SK-N-SH (cell line): ENCODE measurements around the gene ABCF1. TPM values are rescaled to one million over a fixed set of nuclear protein-coding genes. Genes with fewer than 3 reads are reported as not detected.
A peak's percentile ranks its signal among the peaks of the same experiment; 100 is the strongest.

Experiments
- CTCF ChIA-PET: fragments of 300-600, 350-600 bp; formaldehyde crosslinking; extraction: SDS; loops from one replicate; lab custom pipeline; 2021; lab: Yijun Ruan, JAX
- POLR2A ChIA-PET: fragments of 350-600 bp; sonication (Branson Sonifier 250); formaldehyde crosslinking; extraction: SDS; loops from one replicate; lab custom pipeline; 2020; ENCODE audit warnings: antibody characterized with exemption, inconsistent platforms; lab: Yijun Ruan, JAX
- DNase-seq: peaks from one replicate; pipeline ENCODE4 v3.0.0; 2012
- H2AFZ ChIP-seq: fragments of 200-600 bp; sonication (generic); 2 replicates; pipeline ENCODE4 v1.8.1; 2016; ENCODE audit warnings: antibody characterized with exemption, mild to moderate bottlenecking, low read depth
- H3F3A ChIP-seq: fragments of 200-600 bp; sonication (generic); replicated peaks from 2 replicates; pipeline ENCODE3; 2016; ENCODE audit warnings: antibody characterized with exemption, mild to moderate bottlenecking; ENCODE audit not compliant: insufficient read depth
- H3K27ac ChIP-seq, 2 experiments: fragments of 200-500 bp in 1 of 2; fragments of 200-600 bp in 1 of 2; sonication (Bioruptor generic) in 1 of 2; sonication (generic), shearing (Covaris generic) in 1 of 2; 2 replicates each; pipeline versions ENCODE4 v1.5.1 to v1.6.1; 2014 to 2016; ENCODE audit warnings: low read depth in 2 of 2, inconsistent platforms in 1 of 2, low read length in 1 of 2, mild to moderate bottlenecking in 1 of 2, mixed read lengths in 1 of 2
- H3K27me3 ChIP-seq: fragments of 200-600 bp; sonication (generic), shearing (Covaris generic); 2 replicates; pipeline ENCODE4 v1.6.1; 2016; ENCODE audit warnings: mixed run types; ENCODE audit not compliant: insufficient read depth
- H3K36me3 ChIP-seq, 2 experiments: fragments of 200-500 bp in 1 of 2; fragments of 200-600 bp in 1 of 2; sonication (Bioruptor generic) in 1 of 2; sonication (generic) in 1 of 2; replicated peaks in 1 of 2; 2 replicates each; pipeline versions ENCODE3 to v1.5.1; 2014 to 2016; ENCODE audit warnings: low read length in 1 of 2, mild to moderate bottlenecking in 1 of 2; ENCODE audit not compliant: insufficient read depth in 2 of 2, control insufficient read depth in 1 of 2
- H3K4me1 ChIP-seq, 2 experiments: fragments of 200-500 bp in 1 of 2; fragments of 200-600 bp in 1 of 2; sonication (Bioruptor generic) in 1 of 2; sonication (generic), shearing (Covaris generic) in 1 of 2; 2 replicates each; pipeline versions ENCODE4 v1.5.1 to v1.6.1; 2014 to 2016; ENCODE audit warnings: low read depth in 1 of 2, low read length in 1 of 2, mixed run types in 1 of 2; ENCODE audit not compliant: insufficient read depth in 2 of 2, control insufficient read depth in 1 of 2
- H3K4me2 ChIP-seq: fragments of 200-600 bp; sonication (generic), shearing (Covaris generic); 2 replicates; pipeline ENCODE4 v1.6.1; 2017; ENCODE audit warnings: mixed run types
- H3K4me3 ChIP-seq, 2 experiments: fragments of 200-500 bp in 1 of 2; fragments of 200-600 bp in 1 of 2; sonication (Bioruptor generic) in 1 of 2; sonication (generic), shearing (Covaris generic) in 1 of 2; 2 replicates each; pipeline versions ENCODE4 v1.5.1 to v1.8.1; 2014 to 2016; ENCODE audit warnings: low read depth in 2 of 2, inconsistent platforms in 1 of 2, low read length in 1 of 2, mild to moderate bottlenecking in 1 of 2, mixed read lengths in 1 of 2, moderate library complexity in 1 of 2
- H3K79me2 ChIP-seq: fragments of 200-600 bp; sonication (generic); 2 replicates; pipeline ENCODE4 v1.8.1; 2017; ENCODE audit warnings: mild to moderate bottlenecking; ENCODE audit not compliant: insufficient read depth
- H3K9ac ChIP-seq: fragments of 200-600 bp; sonication (generic); 2 replicates; pipeline ENCODE4 v1.6.1; 2017; ENCODE audit warnings: mixed run types
- H3K9me2 ChIP-seq: fragments of 200-600 bp; sonication (generic); 2 replicates; pipeline ENCODE4 v1.6.1; 2017; ENCODE audit warnings: mixed run types
- H3K9me3 ChIP-seq: fragments of 200-600 bp; sonication (generic); 2 replicates; pipeline ENCODE4 v1.6.1; 2017; ENCODE audit warnings: mixed run types, mild to moderate bottlenecking, moderate library complexity
- H4K20me1 ChIP-seq: fragments of 200-600 bp; sonication (generic); 2 replicates; pipeline ENCODE4 v1.6.1; 2017; ENCODE audit warnings: mild to moderate bottlenecking, mixed run types; ENCODE audit not compliant: insufficient read depth
- ELF1 ChIP-seq: IDR thresholded peaks from 2 replicates; pipeline ENCODE4 v1.4.0; 2012
- EZH2phosphoT487 ChIP-seq: fragments of 200-600 bp; sonication (generic); IDR thresholded peaks from 2 replicates; pipeline ENCODE4 v1.6.1; 2017; ENCODE audit warnings: low read depth, mixed run types, mild to moderate bottlenecking, antibody characterized with exemption, moderate library complexity, borderline replicate concordance
- FOSL2 ChIP-seq: IDR thresholded peaks from 2 replicates; pipeline ENCODE4 v1.4.0; 2012; ENCODE audit warnings: low read depth, mild to moderate bottlenecking, moderate library complexity, borderline replicate concordance
- GABPA ChIP-seq: IDR thresholded peaks from 2 replicates; pipeline ENCODE4 v1.4.0; 2012; ENCODE audit warnings: low read depth, mild to moderate bottlenecking
- GATA2 ChIP-seq: sonication (generic); formaldehyde crosslinking; IDR thresholded peaks from 2 replicates; pipeline ENCODE4 v1.5.0; 2020; ENCODE audit warnings: mild to moderate bottlenecking, missing genetic modification reagents
- JUND ChIP-seq: IDR thresholded peaks from 2 replicates; pipeline ENCODE4 v1.4.0; 2012
- MAX ChIP-seq: IDR thresholded peaks from 2 replicates; pipeline ENCODE4 v1.4.0; 2012; ENCODE audit warnings: low read depth
- MEF2A ChIP-seq: IDR thresholded peaks from 2 replicates; pipeline ENCODE4 v1.4.0; 2012; ENCODE audit warnings: low read depth, borderline replicate concordance
- MXI1 ChIP-seq: IDR thresholded peaks from 2 replicates; pipeline ENCODE4 v1.6.1; 2012; ENCODE audit warnings: mild to moderate bottlenecking, low read depth, low read length, improper control_type of control experiment
- NFIC ChIP-seq: IDR thresholded peaks from 2 replicates; pipeline ENCODE4 v1.4.0; 2012; ENCODE audit warnings: borderline replicate concordance
- NRF1 ChIP-seq: IDR thresholded peaks from 2 replicates; pipeline ENCODE4 v1.6.1; 2012; ENCODE audit warnings: low read depth, mild to moderate bottlenecking, low read length
- PBX3 ChIP-seq: IDR thresholded peaks from 2 replicates; pipeline ENCODE4; 2012
- RAD21 ChIP-seq: IDR thresholded peaks from 2 replicates; pipeline ENCODE4 v1.6.1; 2012; ENCODE audit warnings: mild to moderate bottlenecking, low read length
- RCOR1 ChIP-seq: fragments of 150-350 bp; IDR thresholded peaks from 2 replicates; pipeline ENCODE4 v1.6.1; 2017; ENCODE audit warnings: antibody characterized with exemption, low read length
- REST ChIP-seq: IDR thresholded peaks from 2 replicates; pipeline ENCODE4 v1.6.1; 2012; ENCODE audit warnings: mild to moderate bottlenecking, low read depth, low read length, moderate library complexity
- RXRA ChIP-seq: IDR thresholded peaks from 2 replicates; pipeline ENCODE4 v1.4.0; 2012; ENCODE audit warnings: low read depth, mild to moderate bottlenecking, borderline replicate concordance
- SIN3A ChIP-seq: IDR thresholded peaks from 2 replicates; pipeline ENCODE4 v1.6.1; 2012; ENCODE audit warnings: low read depth, mild to moderate bottlenecking, low read length, moderate library complexity, borderline replicate concordance
- SMC3 ChIP-seq: IDR thresholded peaks from 2 replicates; pipeline ENCODE4 v1.6.1; 2012; ENCODE audit warnings: low read depth, low read length, improper control_type of control experiment
- TCF12 ChIP-seq: IDR thresholded peaks from 2 replicates; pipeline ENCODE4 v1.4.0; 2012
- TEAD4 ChIP-seq: IDR thresholded peaks from 2 replicates; pipeline ENCODE4 v1.4.0; 2012; ENCODE audit warnings: mild to moderate bottlenecking, borderline replicate concordance; ENCODE audit not compliant: insufficient read depth
- USF1 ChIP-seq: IDR thresholded peaks from 2 replicates; pipeline ENCODE4 v1.4.0; 2012; ENCODE audit warnings: low read depth, borderline replicate concordance
- USF2 ChIP-seq: fragments of 150-350 bp; IDR thresholded peaks from 2 replicates; pipeline ENCODE4 v1.6.1; 2017; ENCODE audit warnings: antibody characterized with exemption, low read length, low read depth, borderline replicate concordance
- YY1 ChIP-seq: IDR thresholded peaks from 2 replicates; pipeline ENCODE4 v1.4.0; 2012; ENCODE audit warnings: low read depth, mild to moderate bottlenecking
- ZBTB33 ChIP-seq: IDR thresholded peaks from 2 replicates; pipeline ENCODE4 v1.4.0; 2012; ENCODE audit warnings: low read depth, borderline replicate concordance
- WGBS: methylation state at CpG from one replicate; pipeline ENCODE4 v1.1.6; 2017; ENCODE audit warnings: low lambda C conversion rate; 5-methylcytosine and 5-hydroxymethylcytosine counted together
- polyA plus RNA-seq, 3 experiments: library from polyadenylated mRNA; depleted of rRNA; stranded (reverse); fragments of >200 nt; gene quantifications; 2 replicates each; pipeline ENCODE4 v1.2.3, GENCODE V29; 2012
- TF ChIP-seq, protein P1 (sequence below): fragments of 150-350 bp; IDR thresholded peaks from 2 replicates; pipeline ENCODE4 v1.6.1; 2016; ENCODE audit warnings: mild to moderate bottlenecking, low read depth, low read length

Gene ABCF1
- polyA plus RNA-seq, 1 of the 3 experiments (the other 2 are of a cell fraction) = 53.4 TPM

DNA sequence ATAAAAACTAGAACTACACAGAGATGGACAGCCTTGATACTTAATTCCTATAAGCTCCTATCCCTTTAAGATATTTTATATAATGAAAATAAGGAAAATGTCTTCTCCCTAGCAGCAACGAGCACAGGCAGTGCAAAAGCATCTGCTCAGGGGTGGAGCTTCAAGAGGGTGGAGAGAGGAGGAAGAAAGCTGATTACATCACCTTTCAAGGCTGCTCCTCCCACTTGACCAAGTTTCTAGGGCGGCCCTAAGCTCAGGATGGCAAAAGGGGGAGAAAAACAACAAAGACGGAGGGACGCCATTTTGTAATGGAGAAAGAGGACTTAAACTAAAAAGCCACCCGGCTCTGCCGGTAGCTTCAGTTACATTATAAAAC lies 43.6 kb downstream of the ABCF1 start:
- ChIA-PET CTCF (interaction anchor here (1.2 to 3.8 kb wide), 5 partner anchors 10 to 108 kb away, joined by 3 to 33 read pairs (median 8); no protein-coding TSS in a partner anchor), POLR2A (interaction anchor here (0.5 to 4.7 kb wide), 22 partner anchors 8 to 927 kb away, joined by 3 to 32 read pairs (median 4); partner anchors contain the start of genes ABCF1, ATAT1, C6orf136 and DDX39B)
- Histone ChIP-seq H3K4me1 (peaks cover 25 to 32% of the 10 kb centered on the region in 2 experiments), H3F3A (peaks cover 48% of the 10 kb centered on the region), H3K79me2 (peaks cover 74% of the 10 kb centered on the region), H2AFZ (no peak overlapping the region), H3K27ac (peak overlapping the region; percentile 96 to 98), H3K4me3 (peak overlapping the region; percentile 78 to 94), H3K9me3 (no peaks in the 10 kb centered on the region), H3K27me3 (no peaks in the 10 kb centered on the region), H4K20me1 (peaks cover 16% of the 10 kb centered on the region), H3K4me2 (peak overlapping the region; percentile 85), H3K36me3 (peaks cover 31 to 43% of the 10 kb centered on the region in 2 experiments), H3K9ac (peak overlapping the region; percentile 99), H3K9me2 (no peaks in the 10 kb centered on the region)
- peak; percentile 75 for DNase-seq
- WGBS = 4% methylated on average over 6 of the region's 6 CpGs
- TF ChIP-seq PBX3 = no peak
- no peak for TF ChIP-seq FOSL2
- 0 out of 2 replicates have a peak, but pooled peaks have one; percentile 6 for TF ChIP-seq SIN3A
- TF ChIP-seq JUND = peak; percentile 32
- no peak for TF ChIP-seq MAX
- TF ChIP-seq USF2 = no peak
- no peak for TF ChIP-seq RCOR1
- TF ChIP-seq MEF2A = no peak
- peak; percentile 90 for TF ChIP-seq YY1
- TF ChIP-seq EZH2phosphoT487 = no peak
- 0 out of 2 replicates have a peak, but pooled peaks have one; percentile 13 for TF ChIP-seq NRF1
- no peak for TF ChIP-seq ZBTB33
- no peak for TF ChIP-seq ELF1
- TF ChIP-seq TEAD4 = no peak
- TF ChIP-seq SMC3 = no peak
- TF ChIP-seq GATA2 (CRISPR knock-in tag) = no peak
- no peak for TF ChIP-seq NFIC
- TF ChIP-seq, protein P1, sequence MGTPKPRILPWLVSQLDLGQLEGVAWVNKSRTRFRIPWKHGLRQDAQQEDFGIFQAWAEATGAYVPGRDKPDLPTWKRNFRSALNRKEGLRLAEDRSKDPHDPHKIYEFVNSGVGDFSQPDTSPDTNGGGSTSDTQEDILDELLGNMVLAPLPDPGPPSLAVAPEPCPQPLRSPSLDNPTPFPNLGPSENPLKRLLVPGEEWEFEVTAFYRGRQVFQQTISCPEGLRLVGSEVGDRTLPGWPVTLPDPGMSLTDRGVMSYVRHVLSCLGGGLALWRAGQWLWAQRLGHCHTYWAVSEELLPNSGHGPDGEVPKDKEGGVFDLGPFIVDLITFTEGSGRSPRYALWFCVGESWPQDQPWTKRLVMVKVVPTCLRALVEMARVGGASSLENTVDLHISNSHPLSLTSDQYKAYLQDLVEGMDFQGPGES = no peak
- TF ChIP-seq USF1 = no peak
- no peak for TF ChIP-seq TCF12
- peak; percentile 77 for TF ChIP-seq MXI1
- no peak for TF ChIP-seq RAD21
- TF ChIP-seq RXRA = no peak
- no peak for TF ChIP-seq GABPA
- peak; percentile 64; the same call in 1 of the 2 replicates for TF ChIP-seq REST
